NCI-H2107 (cell line): ENCODE measurements around the gene LRP2.

ENCODE experiments used
- DNase-seq: peaks from one replicate; lab custom pipeline; 2025; lab: John Stamatoyannopoulos, UW

The LRP2 gene

DNA sequence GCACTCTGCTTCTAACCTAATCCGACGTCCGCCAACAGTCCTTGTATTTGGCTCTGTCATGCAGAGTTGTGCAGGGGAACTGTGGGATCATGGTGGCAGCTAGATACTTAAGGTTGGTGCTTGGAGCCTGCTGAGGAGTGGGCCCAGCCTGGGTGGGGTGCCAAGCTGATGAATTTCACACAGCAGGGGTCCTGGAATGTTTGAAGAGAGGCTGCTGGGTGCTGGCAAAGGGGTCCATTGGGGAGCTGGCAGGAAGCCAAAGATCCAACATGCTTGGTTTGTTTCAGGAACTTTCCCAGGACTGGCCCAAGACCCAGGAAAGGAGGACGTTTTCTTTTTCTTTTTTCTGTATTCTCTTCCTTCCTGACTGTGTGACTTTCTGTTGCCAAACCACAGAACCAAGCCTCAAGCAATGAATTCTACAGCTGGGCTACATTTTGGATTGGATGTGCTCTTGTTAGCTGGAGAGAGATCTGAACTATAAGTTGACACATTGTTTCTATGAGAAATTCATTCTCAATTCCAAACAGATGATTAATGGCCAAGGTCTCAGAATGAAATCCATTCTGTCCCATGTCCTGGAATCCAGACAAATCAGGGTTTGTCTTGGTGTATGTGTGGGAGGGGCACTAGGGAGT lies 243.1 kb downstream of the LRP2 start:
- no peak for DNase-seq

DNA sequence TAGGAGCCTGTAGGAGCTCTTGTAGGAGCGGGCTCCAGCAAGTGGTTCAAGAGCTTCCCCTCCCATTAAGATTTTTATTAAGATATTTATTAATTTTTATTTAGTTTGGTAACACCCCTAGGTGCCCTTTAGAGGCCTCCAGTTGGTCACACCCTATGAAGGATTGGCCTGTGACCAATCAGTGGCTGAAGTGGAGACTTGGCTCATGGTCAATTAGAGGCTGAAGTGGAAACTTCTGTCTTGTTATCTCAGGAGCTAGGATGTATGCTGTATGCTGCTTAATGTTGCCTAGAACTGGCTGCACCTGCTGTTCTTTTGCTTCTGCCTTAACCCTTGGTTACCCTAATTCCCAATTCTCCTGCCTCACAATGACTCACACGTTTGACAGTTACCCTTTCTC lies 244.3 kb downstream of the LRP2 start:
- no peak for DNase-seq

DNA sequence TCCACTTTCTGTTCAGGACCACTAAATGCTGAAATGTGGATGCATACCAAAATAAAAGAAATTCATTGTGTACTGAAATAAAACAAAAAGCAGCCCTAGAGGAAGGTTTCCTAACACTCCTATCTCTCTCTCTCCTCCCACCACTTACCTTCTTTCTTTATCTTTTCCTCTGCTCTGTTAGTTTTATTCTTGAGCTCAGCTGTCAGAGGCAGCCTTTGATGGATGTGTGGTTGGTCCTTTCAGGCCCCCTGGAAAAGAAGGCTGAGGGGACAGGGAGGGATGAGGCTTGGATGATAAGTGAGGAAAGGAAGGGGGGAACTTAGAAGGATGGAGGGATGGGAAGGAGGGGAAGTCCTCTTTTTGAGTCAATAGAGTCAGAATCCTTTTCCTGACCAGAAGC lies 245.3 kb downstream of the LRP2 start:
- no peak for DNase-seq

DNA sequence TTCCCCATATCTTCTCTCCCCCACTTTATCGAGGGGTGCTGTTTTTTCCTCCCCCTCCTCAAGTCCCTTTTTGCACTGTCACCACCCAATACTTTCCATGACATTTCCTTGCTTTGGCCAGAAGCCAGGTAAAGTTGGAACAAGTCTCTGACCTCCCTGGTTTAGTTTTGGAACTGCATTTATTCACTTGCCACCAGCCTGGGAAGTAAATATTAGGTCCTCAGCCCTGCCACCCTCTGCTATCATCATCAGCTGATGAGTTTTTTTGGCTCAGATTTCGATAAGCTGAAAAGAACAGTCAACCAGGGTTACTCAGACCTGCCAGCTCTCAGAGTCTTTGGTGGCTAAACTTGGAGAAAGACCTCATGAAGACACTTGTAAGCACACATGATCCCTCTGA lies 246.0 kb downstream of the LRP2 start:
- no peak for DNase-seq

DNA sequence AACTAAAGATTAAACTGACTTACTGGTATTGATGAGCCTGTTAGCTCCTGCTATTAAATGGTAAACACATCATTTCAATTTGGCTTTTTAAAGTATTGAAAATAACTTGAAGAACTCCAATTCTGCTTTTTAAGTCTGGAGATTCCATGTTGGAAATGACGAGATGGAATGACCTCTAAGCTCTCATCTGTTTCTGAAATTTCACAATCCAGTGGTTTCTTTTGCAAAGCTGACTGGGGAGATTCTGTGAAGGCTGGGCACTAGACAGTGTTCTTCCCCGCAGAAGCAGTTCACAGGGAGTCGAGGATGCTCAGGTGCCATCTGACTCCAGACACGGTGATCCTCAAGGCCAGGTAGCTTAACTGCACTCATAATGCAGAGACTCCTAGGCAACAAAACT lies 248.3 kb downstream of the LRP2 start:
- DNase-seq = no peak

DNA sequence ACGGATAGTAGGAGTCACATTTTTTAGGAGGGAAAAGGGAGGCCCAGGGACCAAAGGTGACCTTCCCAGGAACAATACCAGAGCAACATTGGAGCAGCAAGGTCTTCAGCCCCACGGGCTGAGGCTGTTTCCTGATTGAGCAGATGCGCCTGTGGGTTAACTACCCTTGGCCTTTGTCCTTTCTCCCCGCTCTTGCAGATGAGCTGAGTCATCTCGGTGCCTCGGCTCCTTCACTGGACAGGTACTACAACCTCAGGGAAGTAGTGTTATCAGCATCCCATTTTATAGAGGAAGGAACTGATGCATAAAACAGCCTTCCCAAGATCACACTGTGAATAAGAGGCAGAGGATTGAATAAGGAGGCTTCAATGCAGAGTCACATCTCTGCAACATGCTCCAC lies 249.5 kb downstream of the LRP2 start:
- DNase-seq = no peak

DNA sequence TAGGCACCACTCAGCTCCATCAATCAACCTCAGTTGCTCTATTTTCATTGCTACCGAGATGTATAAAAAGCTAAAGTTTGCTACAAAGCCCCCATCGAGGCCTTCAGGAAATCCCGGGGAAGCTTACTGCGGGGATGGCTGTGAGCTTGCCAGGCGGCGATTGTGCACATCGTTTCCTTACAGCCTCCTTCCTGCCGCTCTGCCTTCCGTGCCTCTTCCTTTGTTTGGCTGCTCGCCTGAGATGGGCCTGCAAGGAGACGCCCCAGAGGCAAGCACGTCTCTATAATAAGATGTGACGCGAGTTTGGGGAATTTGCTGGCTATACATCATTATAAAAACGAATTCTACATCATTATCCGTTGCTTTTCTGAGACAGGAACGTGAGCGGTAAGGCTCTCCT lies 251.4 kb downstream of the LRP2 start:
- DNase-seq = no peak

DNA sequence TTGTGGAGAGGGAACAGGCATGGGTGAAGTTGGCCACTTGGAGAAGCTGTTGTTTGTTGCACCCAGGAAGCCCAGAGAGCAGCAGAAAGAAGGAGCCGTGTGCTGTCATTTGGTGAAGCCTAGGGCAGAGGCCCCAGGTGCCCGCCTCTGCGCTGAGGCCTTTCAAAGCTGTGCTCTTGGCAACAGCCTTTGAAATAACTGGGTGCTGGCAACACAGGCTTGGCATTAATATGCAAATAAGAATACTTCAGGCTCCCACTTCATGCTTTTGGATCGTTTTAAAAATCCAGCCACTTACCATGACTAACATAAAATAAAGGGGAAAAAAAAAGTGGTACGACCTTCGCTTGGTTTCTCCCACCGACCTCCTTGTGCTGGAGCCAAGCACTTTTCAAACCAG lies 251.9 kb downstream of the LRP2 start:
- DNase-seq = no peak

DNA sequence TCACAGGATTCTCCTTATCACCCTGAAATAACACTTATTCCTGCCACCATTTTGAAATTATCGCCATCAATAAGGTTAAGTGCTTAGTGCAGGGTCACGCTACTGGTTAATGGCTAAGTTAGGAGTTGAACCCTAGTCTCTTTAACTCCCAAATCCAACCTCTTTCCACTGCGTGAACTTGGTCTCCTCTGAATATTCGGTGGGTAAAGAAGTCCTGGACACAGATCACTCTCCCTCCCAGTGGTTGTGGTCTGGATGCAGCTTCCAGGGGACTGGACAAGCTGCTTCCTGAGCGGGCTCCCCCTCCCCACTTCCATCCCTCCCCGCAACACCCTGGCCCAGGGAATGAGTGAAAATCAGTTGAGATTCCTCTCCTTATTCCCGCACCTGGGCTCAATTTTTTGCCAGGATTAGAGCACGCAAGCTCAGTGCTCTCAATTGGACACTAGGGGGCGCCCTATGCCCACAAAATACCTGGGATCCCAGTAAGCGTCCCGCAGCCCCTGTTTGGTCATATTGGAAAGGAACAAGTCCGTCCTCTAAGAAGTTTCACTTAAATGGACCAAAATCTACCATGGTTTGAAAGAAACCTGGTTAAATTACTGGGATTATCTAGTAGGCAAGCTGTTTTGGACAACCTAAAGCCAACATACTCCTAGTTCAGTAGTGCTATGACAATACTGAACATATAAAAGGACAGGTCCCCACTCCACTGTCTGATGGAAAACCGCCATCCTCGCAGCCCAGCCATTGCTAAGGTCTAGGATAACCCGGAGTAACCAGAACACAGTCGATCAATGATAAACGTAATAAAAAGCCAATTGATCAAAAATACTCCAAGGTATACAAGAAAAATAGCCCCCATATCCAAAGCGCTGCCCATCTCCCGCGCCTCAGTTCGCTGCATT lies 252.6 kb downstream of the LRP2 start:
- peak; percentile 76 for DNase-seq

DNA sequence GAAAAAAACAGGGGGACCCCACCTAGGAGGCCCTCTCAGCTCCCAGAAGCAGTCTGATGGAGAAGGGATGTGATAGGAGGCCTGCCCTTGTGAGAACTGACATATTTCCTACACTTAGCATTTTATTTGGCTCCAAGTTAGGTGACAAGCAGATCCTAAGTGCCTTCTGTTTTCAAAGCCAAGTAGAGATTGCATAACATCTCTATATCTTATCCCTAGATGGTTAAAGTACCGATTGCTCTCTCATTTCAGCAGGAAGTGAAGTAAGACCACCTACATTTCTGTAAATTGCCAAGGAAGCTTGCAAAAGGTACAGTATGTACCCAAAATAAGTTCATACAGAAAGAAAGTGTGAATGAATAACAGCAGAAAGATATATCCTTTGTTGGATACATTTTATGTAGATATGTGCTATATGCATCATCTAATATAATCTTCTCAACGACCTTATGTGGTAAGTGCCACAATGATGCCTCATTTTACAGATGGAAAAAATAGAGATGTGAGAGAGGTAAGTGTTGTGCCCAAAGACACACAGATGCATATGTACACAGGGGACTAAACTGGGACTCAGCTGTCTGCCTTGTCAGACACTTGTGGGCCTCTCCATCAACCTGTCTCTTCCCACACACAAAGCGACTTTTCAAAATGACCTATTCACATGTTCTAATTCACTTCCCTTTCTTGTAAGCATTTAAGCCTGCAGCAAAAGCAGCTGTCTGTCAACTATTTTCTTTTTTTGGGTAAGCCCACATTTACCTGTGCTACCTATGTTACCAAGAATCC lies 254.0 kb downstream of the LRP2 start:
- no peak for DNase-seq

DNA sequence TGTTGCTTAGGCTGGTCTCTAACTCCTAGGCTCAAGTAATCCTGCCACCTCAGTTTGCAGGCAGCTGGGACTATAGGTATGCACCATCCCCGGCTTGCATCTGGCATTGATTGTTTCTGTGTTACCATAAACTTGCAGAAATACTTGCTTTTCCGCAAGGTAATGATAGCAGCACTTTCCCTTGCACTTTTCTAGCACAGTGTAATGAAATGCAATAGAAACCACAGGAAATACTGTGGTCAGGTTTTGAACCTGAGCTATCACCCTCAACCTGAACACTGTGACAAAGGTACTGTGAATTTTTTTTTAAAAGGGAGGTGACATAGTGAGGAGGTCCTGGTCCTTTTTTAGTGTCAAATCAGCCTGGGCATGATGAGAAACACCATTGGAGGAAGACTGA lies 254.7 kb downstream of the LRP2 start:
- DNase-seq = no peak

DNA sequence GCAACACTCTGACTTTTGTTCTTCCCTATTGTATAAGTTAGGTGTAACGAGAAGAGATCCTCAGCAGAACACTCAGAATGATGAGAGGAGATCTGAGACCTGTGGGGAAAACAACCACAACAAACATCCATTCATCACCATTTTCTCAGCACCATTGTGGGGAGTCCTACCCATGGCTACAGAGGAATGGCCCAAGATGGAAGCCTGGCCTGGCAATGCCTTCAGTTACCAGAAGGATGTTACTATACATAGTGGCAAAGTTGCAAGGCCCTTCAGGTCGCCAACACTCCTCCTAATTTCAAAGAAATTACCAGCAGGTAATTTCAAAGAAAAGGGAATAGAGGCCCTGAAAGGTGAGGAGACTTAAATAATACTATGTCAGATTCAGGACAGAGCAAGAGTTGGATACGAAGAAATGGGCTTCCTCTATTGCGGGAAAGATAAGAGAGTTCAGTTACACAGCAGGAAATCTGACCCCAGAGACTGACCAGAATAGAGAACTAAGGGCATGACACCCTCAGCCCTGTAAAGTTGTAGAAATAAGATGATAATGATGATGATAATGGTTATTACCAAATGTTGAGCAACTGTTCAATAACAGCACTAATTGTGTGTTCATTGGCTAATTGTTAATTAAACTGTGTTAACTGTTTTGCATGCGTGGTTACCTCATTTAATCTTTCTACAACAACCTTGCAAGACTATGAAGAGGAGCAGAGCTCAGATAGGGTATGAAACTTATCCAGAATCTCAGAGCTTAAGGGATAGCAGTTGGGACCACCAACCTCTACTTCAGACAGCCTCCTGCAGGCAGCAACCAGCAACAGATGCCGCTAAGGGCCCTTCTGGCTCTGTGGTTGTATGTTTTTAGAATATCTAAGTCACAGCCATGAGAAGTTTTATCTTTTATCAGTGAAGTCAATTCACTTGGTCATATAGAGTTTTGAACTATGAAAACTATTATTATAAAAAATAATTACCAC lies 255.5 kb downstream of the LRP2 start:
- no peak for DNase-seq

DNA sequence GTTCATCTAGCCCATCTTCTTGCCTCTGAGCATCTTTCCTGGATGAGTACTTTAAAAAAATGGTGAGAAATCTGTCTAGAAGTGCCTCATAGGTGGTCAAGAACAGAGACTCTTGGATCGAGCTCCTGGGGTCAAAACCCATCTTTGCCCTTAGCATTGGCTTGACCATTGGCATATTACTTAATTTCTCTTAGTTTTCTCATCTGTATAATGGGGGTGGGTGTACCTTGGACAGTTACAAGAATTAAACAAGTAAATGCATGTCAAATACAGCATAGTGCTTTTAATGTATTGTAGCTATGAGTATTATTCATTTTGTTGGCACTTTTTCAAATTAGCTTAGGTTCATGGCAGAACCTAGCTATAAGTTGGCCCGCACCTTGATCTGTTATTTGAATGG lies 256.2 kb downstream of the LRP2 start:
- no peak for DNase-seq

DNA sequence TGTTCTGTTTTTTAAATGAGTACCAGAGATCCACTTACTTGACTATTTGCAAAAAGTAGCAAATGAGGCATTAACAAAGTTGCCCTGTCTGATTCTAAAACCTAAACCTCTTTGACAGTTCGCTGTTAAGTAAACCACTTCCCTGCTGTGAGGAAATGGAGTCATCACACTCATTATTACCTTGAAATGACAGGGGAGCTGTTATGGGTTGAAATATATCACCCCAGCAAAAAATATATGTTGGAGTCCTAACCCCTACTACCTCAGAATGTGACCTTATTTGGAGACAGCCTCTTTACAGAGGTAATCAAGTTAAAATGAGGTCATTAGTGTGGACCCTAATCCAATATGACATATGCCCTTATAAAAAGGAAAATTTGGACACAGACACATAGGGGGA lies 256.9 kb downstream of the LRP2 start:
- no peak for DNase-seq

DNA sequence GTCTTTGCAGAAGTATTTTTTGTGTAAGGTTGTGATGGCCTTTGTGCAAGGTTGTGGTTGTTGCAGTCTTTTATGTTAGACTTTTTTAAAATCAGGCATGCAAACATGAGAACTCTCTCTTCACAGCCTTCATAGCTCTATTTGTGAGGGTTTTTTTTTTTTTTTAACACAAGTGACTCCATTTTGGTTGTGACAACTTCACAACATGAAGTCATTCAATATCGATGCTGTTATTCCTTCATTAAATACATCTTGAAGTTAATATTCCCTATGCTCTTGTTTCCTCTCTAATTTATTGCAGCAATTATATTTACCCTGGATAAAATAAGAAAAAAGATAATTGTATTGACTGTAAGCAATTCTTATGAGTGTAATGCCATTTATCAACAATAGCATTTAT lies 257.5 kb downstream of the LRP2 start:
- DNase-seq = no peak

DNA sequence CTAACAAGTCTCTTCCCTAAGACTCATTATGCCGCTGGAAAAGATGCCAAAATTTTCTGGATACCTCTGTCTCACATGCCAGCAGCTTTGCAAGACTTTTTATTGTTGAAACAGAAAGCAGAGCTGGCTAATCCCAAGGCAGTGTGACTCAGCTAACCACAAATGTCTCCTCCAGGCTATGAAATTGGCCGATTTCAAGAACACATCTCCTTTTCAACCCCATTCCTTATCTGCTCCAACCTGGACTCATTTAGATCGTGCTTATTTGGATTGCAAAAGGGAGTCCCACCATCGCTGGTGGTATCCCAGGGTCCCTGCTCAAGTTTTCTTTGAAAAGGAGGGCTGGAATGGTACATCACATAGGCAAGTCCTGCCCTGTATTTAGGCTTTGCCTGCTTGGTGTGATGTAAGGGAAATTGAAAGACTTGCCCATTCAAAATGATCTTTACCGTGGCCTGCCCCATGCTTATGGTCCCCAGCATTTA lies 266.7 kb downstream of the LRP2 start:
- no peak for DNase-seq

DNA sequence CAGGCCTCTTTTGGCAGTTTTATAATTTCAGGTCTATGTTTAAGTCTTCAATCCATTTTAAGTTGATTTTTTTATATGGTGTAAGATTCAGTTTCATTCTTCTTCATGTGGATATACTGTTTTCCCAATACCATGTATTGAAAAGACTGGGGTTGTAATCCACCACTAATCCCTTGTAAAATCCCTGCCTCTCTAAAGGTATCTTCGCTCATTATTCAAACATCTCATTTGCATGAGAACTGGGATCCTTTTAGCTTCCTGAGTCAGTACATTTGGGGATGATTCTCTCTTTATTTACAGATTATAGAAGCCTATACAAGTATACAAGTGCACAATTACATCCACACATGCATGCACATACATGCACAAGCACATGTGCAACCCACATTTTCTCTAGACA lies 267.7 kb downstream of the LRP2 start:
- DNase-seq = no peak

DNA sequence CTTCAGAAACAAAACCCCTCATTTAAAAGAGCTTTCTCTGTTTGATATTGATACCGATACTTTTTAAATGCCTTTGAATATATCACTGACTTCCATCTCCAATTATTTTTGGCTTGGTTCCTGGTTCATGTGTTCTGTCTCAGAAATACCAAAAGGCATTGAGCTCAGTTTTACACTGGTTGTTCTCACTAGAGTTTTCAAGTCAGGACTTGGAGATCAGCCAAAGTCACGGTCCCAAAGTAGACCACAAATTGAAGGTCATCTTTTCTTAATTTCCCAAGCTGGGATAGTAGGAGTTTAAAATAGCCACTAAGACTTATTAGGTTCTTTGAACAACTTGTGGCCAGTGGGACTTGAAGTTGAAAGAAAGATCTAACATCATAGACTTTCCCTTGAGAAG lies 268.8 kb downstream of the LRP2 start:
- DNase-seq = no peak

DNA sequence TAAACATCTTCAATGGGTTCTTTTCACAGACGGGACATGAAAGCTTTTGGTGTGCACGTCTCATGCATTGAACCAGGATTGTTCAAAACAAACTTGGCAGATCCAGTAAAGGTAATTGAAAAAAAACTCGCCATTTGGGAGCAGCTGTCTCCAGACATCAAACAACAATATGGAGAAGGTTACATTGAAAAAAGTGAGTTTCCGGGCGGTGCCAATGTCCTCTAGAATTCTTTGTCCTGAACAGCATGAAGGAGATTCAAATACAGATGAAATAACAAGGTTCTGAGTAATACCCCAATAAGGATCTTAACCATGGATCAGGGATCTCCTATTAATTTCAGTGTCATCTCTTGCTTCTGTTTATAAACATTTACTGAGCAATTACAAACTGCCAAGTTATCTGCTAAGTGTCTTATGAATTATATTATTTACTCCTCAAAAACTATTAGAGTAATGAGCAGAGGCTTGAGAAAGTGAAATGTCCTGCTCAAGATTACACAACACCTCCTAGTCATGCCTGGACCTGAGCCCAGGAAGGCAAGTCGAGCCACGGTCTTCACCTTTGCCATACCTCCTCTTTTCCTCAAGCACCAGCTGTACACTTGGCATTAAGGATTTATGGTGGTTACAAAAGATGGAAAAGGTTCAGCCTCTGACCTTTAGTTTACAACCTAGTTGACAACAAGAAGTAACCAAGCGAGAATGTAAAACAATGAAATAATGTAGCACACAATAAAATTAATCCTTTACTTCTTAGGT lies 270.4 kb downstream of the LRP2 start:
- DNase-seq = no peak

DNA sequence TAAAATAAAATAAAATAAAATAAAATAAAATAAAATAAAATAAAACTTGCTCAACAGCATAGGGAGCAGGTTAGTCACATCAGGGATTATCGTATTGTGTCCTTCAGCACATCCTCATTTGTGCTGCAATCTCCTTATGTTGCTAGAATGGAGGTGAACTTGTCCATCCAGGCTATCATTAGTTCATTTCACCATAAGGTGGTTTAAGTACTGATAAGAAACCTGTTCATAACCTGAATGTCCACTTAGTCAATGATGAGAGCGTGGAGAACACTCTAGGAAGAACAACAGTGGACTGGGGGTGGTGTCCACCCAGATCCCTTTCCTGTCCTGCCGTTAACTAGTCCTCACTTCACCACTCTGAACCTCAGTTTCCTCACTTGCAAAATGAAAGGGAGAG lies 271.1 kb downstream of the LRP2 start:
- no peak for DNase-seq
